NCI-H2107 (cell line): Measurements from ENCODE around the gene DNASE1L1.

ENCODE experiments used
- DNase-seq: peaks from one replicate; lab custom pipeline; 2025; lab: John Stamatoyannopoulos, UW

The DNASE1L1 gene

GRCh38 chrX:154409222-154409871 is at the start of gene DNASE1L1:
TSS of gene DNASE1L1 (minus strand) at chrX:154409254. CDS start at chrX:154405568, 3,686 bp downstream.
- no peak for DNase-seq

GRCh38 chrX:154458116-154458953 is 49.3 kb upstream of the DNASE1L1 start, which contains the start of gene PLXNA3:
TSS of gene PLXNA3 (plus strand) at chrX:154458281. CDS start at chrX:154460184, 1,903 bp downstream.
- DNase-seq: no peak

GRCh38 chrX:154457491-154458115 is 48.5 kb upstream of the DNASE1L1 start:
- DNase-seq: no peak

GRCh38 chrX:154452823-154453222 is 43.8 kb upstream of the DNASE1L1 start:
- DNase-seq: no peak

GRCh38 chrX:154450312-154450711 is 41.3 kb upstream of the DNASE1L1 start:
- DNase-seq: no peak

GRCh38 chrX:154449618-154450017 is 40.6 kb upstream of the DNASE1L1 start:
- no peak for DNase-seq

- no peak for DNase-seq
Measured at GRCh38 chrX:154448484-154448883, 39.4 kb upstream of the DNASE1L1 start.

- DNase-seq: no peak
Measured at GRCh38 chrX:154446430-154446829, 37.4 kb upstream of the DNASE1L1 start.

- DNase-seq: no peak
Measured at GRCh38 chrX:154445776-154446175, 36.7 kb upstream of the DNASE1L1 start.

GRCh38 chrX:154444755-154445246 is 35.7 kb upstream of the DNASE1L1 start:
- DNase-seq: no peak

GRCh38 chrX:154443992-154444754 is 35.1 kb upstream of the DNASE1L1 start, which contains the start of gene FAM50A:
TSS of gene FAM50A (plus strand) at chrX:154444141. CDS start at chrX:154444236, 95 bp downstream.
- peak; percentile 48 for DNase-seq

GRCh38 chrX:154443479-154443910 is 34.4 kb upstream of the DNASE1L1 start:
- DNase-seq: no peak

- DNase-seq: no peak
Measured at GRCh38 chrX:154441984-154442707, 33.1 kb upstream of the DNASE1L1 start.

- no peak for DNase-seq
Measured at GRCh38 chrX:154441564-154441963, 32.5 kb upstream of the DNASE1L1 start.

GRCh38 chrX:154440623-154441357 is 31.7 kb upstream of the DNASE1L1 start:
- DNase-seq: no peak

GRCh38 chrX:154439841-154440240 is 30.8 kb upstream of the DNASE1L1 start:
- no peak for DNase-seq

- no peak for DNase-seq
Measured at GRCh38 chrX:154437971-154438893, 29.2 kb upstream of the DNASE1L1 start.

- no peak for DNase-seq
Measured at GRCh38 chrX:154436983-154437752, 28.1 kb upstream of the DNASE1L1 start, which contains the start of gene GDI1. TSS of gene GDI1 (plus strand) at chrX:154437154. CDS start at chrX:154437255, 101 bp downstream.
